Measurements from ENCODE around the gene SPEM2. TPM values are rescaled to one million over a fixed set of nuclear protein-coding genes. Genes with fewer than 3 reads are reported as not detected.

Gene SPEM2
- total RNA-seq, 2 experiments from 2014 or later: not detected

DNA sequence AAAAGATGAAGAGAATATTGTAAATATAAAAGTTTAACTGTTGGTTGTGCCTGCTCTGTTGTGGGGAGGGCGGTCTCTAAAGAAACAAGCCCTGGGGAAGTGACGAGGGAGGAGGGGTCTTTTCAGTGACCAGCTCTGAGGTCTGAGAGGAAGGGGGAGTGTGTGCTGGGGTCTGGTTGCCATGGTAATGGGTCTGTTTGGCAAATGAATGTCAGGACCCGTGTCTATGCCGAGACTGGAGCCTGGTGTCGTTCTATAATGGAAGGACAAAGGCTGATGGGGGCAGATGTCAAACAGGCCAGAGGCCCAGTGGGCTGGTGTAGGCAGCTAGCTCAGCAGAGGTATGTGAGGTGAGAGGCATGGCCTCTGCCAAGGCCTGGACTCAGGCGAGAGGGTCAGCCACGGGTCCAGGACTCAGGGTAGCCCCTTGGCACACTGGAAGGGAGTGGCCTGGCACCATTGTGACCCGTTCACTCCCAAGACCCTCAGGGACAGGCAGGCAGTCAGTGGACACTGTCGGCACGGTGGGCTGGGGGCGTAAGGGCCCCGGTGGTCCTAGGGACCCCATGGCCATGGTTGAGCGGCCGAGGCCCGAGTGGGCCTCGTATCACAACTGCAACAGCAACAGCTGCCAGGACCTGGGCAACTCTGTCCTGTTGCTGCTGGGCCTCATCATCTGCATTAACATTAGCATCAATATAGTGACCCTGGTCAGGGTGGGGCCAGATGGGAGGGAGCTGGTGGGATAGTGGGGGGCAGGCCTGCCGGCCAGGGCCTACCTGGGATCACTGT, 5.4 kb upstream of the SPEM2 start, which contains the start of gene SPEM1:
SPEM1 (plus strand) TSS at position 506 of the 792 bp plus-strand sequence; CDS start at position 567, 61 bp downstream.
- ATAC-seq (ENCODE audit: poor library complexity): no peak
- Histone ChIP-seq H3K36me3 (ENCODE audit: insufficient read depth, low read length) (no peaks in the 10 kb centered on the region), H3K4me1 (ENCODE audit: insufficient read depth, low read length) (no peaks in the 10 kb centered on the region), H3K4me3 (ENCODE audit: low read length) (no peak within 1 kb of the TSS), H3K9me3 (ENCODE audit: control insufficient read depth in 1 of 2, insufficient read depth in 1 of 2, low read length in 2 of 2) (peaks cover 0 to 3% of the 10 kb centered on the region in 2 experiments), H3K27ac (ENCODE audit: low read depth in 1 of 2, low read length in 2 of 2) (no peak within 1 kb of the TSS), H3K27me3 (ENCODE audit: control insufficient read depth in 1 of 2, insufficient read depth in 2 of 2, low read length in 2 of 2) (no peaks in the 10 kb centered on the region)
- Mint-ChIP-seq H3K4me3 (no peak within 1 kb of the TSS), H3K36me3 (ENCODE audit: low read depth) (no peaks in the 10 kb centered on the region), H3K27ac (no peak within 1 kb of the TSS), H3K27me3 (no peaks in the 10 kb centered on the region), H3K4me1 (ENCODE audit: low read depth) (no peaks in the 10 kb centered on the region), H3K9me3 (no peaks in the 10 kb centered on the region)
- CTCF ChIA-PET: no interaction called here
- intact Hi-C loops (cut with DNase I, micrococcal nuclease): loop anchor here in 1 of 2 experiments (5.0 kb wide), 1 partner anchor 63 kb away; the partner anchor contains the start of gene TMEM95
- no peak for DNase-seq
- TF ChIP-seq, protein P1, sequence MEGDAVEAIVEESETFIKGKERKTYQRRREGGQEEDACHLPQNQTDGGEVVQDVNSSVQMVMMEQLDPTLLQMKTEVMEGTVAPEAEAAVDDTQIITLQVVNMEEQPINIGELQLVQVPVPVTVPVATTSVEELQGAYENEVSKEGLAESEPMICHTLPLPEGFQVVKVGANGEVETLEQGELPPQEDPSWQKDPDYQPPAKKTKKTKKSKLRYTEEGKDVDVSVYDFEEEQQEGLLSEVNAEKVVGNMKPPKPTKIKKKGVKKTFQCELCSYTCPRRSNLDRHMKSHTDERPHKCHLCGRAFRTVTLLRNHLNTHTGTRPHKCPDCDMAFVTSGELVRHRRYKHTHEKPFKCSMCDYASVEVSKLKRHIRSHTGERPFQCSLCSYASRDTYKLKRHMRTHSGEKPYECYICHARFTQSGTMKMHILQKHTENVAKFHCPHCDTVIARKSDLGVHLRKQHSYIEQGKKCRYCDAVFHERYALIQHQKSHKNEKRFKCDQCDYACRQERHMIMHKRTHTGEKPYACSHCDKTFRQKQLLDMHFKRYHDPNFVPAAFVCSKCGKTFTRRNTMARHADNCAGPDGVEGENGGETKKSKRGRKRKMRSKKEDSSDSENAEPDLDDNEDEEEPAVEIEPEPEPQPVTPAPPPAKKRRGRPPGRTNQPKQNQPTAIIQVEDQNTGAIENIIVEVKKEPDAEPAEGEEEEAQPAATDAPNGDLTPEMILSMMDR (IDR thresholded peaks at IDR 0.05): no peak
- POLR2A ChIA-PET: interaction anchor here (0.6 to 1.1 kb wide), 3 partner anchors 20 to 203 kb away, joined by 3 to 4 read pairs (median 3); no protein-coding TSS in a partner anchor

DNA sequence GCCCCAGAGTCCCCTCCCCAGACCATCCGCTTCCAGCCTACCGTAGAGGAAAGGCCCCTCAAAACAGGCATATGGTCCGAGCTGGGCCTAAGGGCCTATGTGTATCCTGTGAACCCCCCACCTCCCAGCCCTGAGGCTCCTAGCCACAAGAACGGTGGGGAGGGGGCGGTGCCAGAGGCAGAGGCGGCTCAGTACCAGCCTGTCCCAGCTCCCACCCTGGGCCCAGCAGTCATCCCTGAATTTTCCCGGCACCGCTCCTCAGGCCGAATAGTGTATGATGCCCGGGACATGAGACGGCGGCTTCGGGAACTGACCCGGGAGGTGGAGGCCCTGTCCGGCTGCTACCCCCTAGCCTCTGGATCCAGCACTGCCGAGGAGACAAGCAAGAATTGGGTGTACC, 4.2 kb upstream of the SPEM2 start:
- ATAC-seq (ENCODE audit: poor library complexity) (no peak), DNase-seq (no peak)
- Histone ChIP-seq H3K4me3 (ENCODE audit: low read length) (no peak overlapping the region), H3K4me1 (ENCODE audit: insufficient read depth, low read length) (no peaks in the 10 kb centered on the region), H3K9me3 (ENCODE audit: control insufficient read depth in 1 of 2, insufficient read depth in 1 of 2, low read length in 2 of 2) (peaks cover 0 to 3% of the 10 kb centered on the region in 2 experiments), H3K27me3 (ENCODE audit: control insufficient read depth in 1 of 2, insufficient read depth in 2 of 2, low read length in 2 of 2) (no peaks in the 10 kb centered on the region), H3K27ac (ENCODE audit: low read depth in 1 of 2, low read length in 2 of 2) (no peak overlapping the region), H3K36me3 (ENCODE audit: insufficient read depth, low read length) (no peaks in the 10 kb centered on the region)
- TF ChIP-seq, protein P1 (IDR thresholded peaks at IDR 0.05): no peak
- ChIA-PET CTCF (no interaction called here), POLR2A (interaction anchor here (1.1 kb wide), 1 partner anchor 37 kb away, joined by 3 read pairs; no protein-coding TSS in a partner anchor)
- H3K27me3 Mint-ChIP-seq: no peaks in the 10 kb centered on the region
- H3K4me3 Mint-ChIP-seq: no peak overlapping the region
- intact Hi-C loops (cut with DNase I, micrococcal nuclease): no loop called here
- no peaks in the 10 kb centered on the region for H3K4me1 Mint-ChIP-seq (ENCODE audit: low read depth)
- no peak overlapping the region for H3K27ac Mint-ChIP-seq
- no peaks in the 10 kb centered on the region for H3K36me3 Mint-ChIP-seq (ENCODE audit: low read depth)
- H3K9me3 Mint-ChIP-seq: no peaks in the 10 kb centered on the region

DNA sequence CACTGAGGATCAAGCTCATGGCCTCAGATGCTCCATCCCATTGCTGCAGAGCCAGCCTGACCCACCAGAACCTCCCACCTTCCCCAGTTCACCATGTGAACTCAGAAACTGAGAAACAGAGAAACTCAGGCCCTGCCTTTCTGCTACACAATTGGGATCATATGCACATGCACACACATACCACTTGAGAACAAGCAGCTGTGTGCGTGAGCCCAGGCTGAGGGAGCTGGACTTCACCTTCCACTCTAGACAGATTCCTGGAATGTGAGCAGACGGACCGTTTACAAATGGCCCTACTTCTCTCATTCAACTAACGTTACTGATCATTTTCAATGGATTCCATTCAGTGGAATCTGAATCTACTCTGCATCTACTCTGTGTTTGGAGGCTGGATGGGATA, 1.7 kb upstream of the SPEM2 start:
- intact Hi-C loops (cut with DNase I, micrococcal nuclease): no loop called here
- POLR2A ChIA-PET: no interaction called here
- H3K36me3 ChIP-seq (ENCODE audit: insufficient read depth, low read length): no peaks in the 10 kb centered on the region
- CTCF ChIA-PET: interaction anchor here (0.7 kb wide), 1 partner anchor 16 kb away, joined by 3 read pairs; no protein-coding TSS in a partner anchor
- H3K27ac ChIP-seq (ENCODE audit: low read depth in 1 of 2, low read length in 2 of 2): no peak overlapping the region
- no peaks in the 10 kb centered on the region for H3K27me3 ChIP-seq (ENCODE audit: control insufficient read depth in 1 of 2, insufficient read depth in 2 of 2, low read length in 2 of 2)
- Mint-ChIP-seq H3K27ac (no peak overlapping the region), H3K4me1 (ENCODE audit: low read depth) (no peaks in the 10 kb centered on the region), H3K36me3 (ENCODE audit: low read depth) (no peaks in the 10 kb centered on the region), H3K4me3 (no peak overlapping the region), H3K27me3 (no peaks in the 10 kb centered on the region), H3K9me3 (no peaks in the 10 kb centered on the region)
- TF ChIP-seq, protein P1 (IDR thresholded peaks at IDR 0.05): no peak
- no peaks in the 10 kb centered on the region for H3K4me1 ChIP-seq (ENCODE audit: insufficient read depth, low read length)
- no peak overlapping the region for H3K4me3 ChIP-seq (ENCODE audit: low read length)
- ATAC-seq (ENCODE audit: poor library complexity): no peak
- H3K9me3 ChIP-seq (ENCODE audit: control insufficient read depth in 1 of 2, insufficient read depth in 1 of 2, low read length in 2 of 2): peaks cover 0 to 3% of the 10 kb centered on the region in 2 experiments
- DNase-seq: no peak
